NOMO-1 (cell line): ENCODE results near the gene EHD1.

Source experiments
- DNase-seq, 2 experiments: peaks; one replicate each; lab custom pipeline; 2025; ENCODE audit not compliant: unreplicated experiment in 2 of 2; lab: John Stamatoyannopoulos, UW

EHD1 gene

GRCh38 chr11:64878494-64879243 lies at the start of gene EHD1:
EHD1 (minus strand) TSS chr11:64878621; CDS start chr11:64878464, 157 bp downstream.
- peak; percentile 94 to 99 for DNase-seq

- DNase-seq = no peak
These were observed 48.3 kb upstream of the EHD1 start for GRCh38 chr11:64926689-64927088.

GRCh38 chr11:64925536-64926436 lies 47.4 kb upstream of the EHD1 start:
- DNase-seq = no peak

DNA sequence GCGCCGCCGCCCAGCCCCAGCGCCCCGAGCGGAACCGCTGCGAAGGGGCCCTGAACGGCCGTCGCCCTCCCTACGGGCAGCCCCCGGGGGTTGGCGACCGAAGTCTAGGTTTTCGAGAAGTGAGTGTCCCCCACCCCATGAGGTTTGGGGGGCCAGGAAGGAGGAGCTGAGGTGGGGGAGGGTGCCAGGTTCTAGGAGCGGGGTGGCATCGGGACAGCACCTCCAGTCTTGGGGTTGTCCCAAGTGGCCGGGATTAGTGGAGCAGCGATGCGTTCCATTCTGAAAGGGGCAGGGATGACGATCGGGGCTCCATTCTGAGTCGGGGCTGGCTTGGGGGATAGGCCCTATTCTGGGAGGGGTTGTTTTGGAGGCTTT lies 46.5 kb upstream of the EHD1 start:
- no peak for DNase-seq

GRCh38 chr11:64923944-64924909 lies 45.8 kb upstream of the EHD1 start, which contains the start of gene PPP2R5B:
PPP2R5B (plus strand) TSS chr11:64924689; CDS start chr11:64925735, 1,046 bp downstream.
- peak; percentile 92 for DNase-seq

GRCh38 chr11:64923151-64923661 lies 44.8 kb upstream of the EHD1 start:
- DNase-seq = no peak

GRCh38 chr11:64921384-64921783 lies 43.0 kb upstream of the EHD1 start:
- DNase-seq = no peak

DNA sequence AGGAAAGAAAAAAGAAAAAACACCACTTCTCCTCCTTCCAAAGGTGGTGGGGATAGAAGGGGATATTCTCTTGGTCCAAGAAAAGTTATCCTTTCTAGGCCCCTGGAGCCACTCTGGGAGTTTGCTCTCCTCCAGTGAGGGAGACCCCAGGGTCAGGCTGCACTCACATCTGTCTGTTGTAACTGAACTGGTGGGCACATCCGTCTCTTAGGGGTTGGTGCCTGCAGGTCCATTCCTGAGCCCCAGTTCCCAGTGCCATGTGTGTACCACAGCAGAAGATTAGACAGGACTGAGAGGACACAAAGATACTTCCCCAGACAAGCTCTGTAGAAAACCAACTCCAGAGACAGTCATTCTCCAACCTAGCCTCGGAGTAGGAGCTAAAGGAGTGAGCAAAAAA lies 41.7 kb upstream of the EHD1 start:
- no peak for DNase-seq

DNA sequence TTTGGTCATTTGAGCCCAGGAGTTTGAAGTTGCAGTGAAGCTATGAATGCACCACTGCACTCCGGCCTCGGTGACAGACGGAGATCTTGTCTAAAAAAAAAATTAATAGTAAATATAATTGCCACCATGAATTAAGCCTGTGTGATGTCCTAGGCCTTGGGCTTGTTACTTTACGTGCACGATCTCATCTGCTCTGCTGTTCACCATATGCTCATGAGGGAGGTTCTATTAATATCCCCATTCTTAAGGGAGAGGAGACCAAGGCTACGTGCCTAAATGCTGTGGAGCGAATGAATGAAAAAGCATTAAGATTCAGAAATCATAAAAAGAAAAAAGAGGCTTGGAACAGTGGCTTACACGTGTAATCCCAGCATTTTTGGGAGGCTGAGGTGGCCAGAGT lies 41.2 kb upstream of the EHD1 start:
- no peak for DNase-seq

GRCh38 chr11:64918017-64918416 lies 39.6 kb upstream of the EHD1 start:
- DNase-seq = peak; percentile 40 to 57

GRCh38 chr11:64917663-64917995 lies 39.2 kb upstream of the EHD1 start:
- DNase-seq = no peak

DNA sequence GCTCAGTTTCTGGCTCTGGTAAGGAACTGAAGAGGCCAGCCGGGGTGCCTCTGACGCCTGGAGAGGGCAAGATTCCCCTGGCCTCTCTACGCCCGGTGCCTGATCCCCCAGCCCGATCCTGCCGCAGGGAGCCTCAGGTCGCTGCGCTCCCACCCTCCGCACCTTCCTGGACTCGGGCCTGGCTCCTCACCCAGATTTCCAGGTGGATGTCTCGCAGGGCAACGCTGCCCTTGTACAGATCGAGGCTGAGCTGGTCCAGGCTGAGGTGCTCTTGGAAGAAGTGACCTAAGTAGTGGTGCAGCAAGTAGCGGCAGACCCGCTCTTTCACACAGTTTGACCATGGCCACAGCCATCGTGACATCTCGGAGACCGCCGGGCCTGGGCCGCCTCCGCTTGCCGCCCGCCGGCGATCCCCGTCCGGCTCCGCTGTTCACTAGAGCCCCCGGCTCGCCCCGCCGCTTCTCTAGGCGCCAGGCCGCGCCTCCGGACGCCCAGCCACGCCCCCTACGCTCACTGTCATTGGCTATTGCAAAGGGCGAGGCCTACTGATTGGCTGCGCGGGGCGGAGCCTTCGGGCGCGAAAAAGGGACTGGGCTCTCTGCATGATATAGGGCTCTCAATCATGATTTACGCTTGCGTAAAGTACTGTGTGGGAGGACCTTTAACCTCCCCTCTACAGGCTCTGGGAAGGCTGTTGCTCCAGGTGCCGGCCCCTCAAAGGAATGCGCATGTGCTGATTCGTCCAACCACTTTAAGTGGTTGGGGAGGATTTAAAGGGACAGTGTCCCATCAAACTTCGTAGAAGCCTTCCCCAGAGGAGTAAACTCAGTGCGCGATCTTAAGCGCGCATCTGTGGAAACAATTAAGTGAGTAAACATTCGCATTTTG lies 38.6 kb upstream of the EHD1 start, which contains the start of gene ATG2A:
ATG2A (minus strand) TSS at position 435 of the 888 bp plus-strand sequence; CDS start at position 361, 74 bp downstream.
- DNase-seq = peak; percentile 100

GRCh38 chr11:64916040-64916774 lies 37.8 kb upstream of the EHD1 start:
- DNase-seq = peak in 1 of 2 experiments; percentile 12

GRCh38 chr11:64915376-64915887 lies 37.0 kb upstream of the EHD1 start:
- no peak for DNase-seq

DNA sequence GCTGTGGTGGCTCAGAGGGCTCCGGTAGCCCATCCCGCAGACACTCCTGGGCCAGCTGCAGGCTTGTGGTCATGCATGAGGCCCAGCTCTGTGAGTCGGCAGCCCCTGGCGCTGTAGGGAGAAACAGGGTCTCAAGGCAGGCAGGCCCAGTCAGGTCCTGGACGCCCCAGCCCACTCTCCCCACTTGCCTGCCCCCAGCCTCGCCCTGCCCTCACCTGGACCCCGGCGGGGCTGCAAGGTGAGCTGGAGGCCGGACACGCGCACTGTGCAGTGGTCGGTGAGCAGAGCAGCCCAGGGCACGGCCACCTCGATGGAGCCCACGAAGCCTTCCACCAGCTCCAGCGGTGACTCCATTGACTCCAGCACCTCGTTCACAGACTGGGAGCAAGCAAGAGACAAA lies 35.7 kb upstream of the EHD1 start:
- no peak for DNase-seq

DNA sequence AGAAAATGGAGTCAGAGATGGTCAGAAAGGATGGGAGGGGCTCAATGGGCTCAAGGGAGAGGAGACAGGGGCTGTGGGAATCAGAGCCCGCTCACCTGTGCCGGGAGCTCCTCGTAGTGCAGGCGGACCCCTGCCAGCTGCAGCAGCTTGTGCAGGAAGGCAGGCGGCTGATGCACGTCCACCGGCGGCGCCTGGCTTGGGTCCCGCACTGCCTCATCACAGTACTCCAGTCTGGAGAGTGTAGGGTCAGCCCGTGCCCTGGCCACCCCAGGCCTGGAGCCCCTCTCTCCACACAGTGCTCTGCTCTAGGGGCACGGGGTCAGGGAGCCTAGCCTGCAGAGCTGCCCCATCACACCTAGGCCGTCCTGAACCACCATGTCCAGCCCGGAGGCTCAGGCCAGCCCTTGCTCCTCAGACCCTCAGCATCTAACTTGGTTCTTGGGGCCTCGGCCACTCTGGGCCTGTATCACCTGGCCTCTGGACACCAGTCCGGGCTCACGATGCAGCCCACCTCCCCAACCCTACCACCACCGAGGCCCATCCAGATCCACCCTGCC lies 34.8 kb upstream of the EHD1 start:
- no peak for DNase-seq

- DNase-seq = no peak
These were observed 33.3 kb upstream of the EHD1 start for GRCh38 chr11:64911689-64912088.

GRCh38 chr11:64911142-64911541 lies 32.7 kb upstream of the EHD1 start:
- DNase-seq = no peak
